SIG-M5 treated with dmso at 0.1 percent for 504 hours (cell line): ENCODE results near the gene SLC41A3.
"Not testable (repeated sequence)": the region's sequence is repeated elsewhere in the genome, so short reads cannot be mapped to it uniquely, and the experiment has no call there.

ENCODE experiments used
- DNase-seq: peaks from one replicate; lab custom pipeline; 2025; ENCODE audit not compliant: unreplicated experiment; lab: John Stamatoyannopoulos, UW

SLC41A3 gene

DNA sequence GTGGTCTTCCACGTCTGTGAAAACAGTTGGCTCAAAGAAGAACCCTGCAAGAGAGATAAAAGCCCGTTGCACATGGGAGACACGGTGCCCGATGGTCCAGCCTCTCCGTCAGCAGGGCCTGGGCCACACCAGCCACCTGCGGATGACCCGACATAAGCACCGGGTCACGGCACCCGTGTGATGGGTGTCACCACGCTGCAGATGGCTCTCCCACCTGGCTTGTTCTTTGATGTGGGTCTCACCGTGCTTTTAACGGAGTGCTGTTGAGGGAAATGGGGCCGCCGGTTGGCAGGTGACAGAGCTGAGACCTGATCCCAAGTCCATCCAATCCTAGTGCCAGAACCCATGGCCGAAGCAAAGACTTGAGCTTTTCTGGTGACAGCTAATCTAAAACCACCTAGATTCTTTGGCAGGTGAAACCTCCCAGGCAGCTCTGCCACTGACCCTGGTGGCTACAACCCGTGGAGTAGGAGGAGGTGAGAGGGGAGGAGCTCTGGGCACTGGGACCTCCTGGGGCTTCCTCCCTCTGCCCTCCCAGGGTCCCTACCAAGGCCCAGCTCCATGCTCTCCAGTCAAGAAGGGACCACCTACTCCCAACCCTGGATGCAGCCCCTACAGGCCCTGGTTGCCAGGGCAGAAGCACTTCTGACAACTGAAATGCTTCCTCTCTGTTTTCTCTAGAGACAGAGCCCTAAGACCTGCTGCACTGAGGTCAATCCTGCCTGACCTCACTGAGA is 23.4 kb upstream of the SLC41A3 start:
- no peak for DNase-seq

DNA sequence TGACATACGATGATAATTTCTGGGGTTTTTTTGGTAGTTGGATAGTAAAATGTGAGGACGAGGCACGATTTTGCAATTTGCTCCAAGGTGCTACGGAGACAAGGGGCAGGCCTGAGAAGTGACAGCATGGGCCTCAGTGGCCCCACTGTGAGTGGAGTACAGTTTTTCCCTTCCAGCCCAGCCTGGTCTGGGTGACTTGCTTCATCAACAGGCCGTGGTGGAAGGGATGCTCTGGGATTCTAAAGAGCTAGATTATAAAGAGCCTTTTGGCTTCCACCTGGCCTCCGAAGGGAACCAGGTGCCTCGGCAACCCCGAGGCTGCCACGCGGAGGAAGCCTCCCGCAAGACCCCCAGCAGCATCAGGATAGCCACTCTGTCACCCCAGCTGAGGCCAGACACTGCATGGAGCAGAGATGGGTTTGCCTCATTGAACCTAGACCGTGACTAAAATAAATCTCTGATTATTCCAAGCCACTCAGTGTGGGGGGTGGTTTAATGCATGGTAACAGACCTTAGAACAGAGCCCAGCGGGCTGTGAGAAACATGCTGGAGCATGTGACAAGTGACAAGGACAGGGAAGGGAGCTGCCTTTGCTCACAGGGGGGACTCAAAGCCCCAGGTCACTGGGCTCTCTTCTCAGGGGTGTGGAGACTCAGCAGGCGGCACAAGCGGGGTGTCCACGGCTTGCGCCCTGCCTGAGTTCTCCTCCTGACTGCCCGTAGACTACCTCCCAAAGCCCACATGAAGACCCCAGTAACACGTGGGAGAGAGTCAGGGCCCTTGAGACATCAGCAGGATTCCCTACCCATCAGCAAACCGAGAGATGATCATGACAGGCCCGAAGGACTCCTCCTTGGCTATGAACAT is 22.6 kb upstream of the SLC41A3 start:
- DNase-seq, result no peak

DNA sequence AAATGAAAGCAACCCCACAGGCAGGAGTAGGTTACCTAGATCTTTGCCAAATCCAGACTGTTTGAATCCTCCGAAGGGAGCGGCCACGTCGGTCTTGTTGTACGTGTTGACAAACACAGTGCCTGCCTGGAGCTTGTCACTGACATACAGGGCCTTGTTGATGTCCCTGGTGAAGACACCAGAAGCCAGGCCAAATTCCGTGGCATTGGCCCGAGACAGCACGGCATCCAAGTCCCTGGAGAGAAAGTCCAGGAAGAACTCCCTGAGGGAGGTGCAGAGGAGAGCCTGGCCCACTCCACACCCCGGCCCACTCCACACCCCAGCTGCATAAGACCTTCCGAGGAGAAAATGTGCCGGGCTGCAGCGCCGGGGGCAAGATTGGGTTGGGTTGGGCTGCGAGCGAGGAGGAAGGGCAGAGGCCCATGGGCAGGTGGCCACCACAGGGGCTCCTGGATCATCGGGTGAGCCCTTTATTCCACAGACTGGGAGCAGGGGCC is 21.8 kb upstream of the SLC41A3 start:
- no peak for DNase-seq

DNA sequence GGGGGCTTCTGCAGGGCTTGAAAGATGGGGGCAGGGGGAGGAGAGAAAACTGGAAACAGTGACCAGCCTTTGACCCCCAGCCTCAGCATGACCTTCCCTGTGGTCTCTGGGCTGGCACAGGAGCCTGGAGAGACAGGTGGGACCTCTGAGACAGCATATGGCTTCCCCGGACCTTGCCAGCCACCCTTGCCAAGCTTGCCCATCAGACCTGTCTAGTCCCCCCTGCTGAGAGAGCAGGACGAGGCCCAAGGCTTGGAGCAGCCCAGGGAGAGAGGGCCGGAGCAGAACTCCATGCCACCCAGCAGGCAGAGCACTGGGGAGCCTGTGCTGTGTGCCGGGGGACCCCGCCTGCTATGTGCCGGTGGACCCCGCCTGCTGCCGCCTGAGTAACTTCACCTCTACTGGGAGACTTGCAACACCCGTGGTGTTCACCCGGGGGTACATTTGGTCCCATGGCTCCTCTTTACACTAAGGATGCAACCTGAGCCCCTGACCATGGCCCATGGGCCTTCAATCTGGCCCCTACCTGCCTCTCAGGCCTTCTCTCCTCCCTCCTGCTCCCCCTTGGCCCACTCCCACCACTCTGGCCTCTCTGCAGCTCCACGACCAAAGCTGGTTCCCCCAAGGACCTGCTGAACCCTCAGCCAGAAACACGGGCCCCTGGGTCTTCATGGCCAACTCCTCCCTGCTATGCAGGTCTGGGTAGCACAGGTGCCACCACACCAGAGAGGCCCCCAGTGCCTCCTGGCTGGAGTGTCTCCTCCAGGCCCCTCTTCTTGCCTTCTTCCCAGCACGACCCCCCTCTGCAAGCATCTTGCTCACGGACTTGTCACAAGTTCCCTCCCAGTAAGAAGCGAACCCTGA is 21.1 kb upstream of the SLC41A3 start:
- no peak for DNase-seq

DNA sequence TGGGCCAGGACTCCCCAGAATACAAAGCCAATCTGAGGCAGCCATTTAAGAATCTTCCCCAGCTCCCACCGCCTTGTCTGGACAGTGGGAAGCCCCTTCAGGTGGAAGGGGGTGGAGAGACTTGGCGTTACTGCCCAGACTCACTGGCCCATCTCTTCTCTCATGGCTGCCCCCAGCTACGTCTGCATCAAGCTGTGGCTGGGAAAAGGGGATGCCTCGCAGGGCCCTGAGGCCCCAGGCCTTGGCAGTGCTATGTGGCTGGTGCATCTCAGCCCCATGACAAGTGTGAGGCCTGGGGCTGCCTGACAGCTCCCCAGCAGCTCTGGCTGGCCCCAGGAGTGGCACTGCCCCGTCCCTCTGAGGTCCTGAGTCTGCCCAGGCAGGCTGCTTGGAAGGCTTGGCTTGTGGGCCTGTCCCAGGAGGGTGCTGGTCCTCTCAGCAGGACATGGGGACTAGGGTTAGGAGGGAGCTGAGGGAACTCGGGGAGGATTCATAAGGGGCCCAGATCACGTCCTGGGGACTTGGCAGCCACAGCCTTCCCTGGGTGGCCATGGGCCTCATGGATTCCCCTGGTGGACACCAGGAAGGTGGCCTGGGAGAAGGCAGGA is 20.2 kb upstream of the SLC41A3 start:
- no peak for DNase-seq

DNA sequence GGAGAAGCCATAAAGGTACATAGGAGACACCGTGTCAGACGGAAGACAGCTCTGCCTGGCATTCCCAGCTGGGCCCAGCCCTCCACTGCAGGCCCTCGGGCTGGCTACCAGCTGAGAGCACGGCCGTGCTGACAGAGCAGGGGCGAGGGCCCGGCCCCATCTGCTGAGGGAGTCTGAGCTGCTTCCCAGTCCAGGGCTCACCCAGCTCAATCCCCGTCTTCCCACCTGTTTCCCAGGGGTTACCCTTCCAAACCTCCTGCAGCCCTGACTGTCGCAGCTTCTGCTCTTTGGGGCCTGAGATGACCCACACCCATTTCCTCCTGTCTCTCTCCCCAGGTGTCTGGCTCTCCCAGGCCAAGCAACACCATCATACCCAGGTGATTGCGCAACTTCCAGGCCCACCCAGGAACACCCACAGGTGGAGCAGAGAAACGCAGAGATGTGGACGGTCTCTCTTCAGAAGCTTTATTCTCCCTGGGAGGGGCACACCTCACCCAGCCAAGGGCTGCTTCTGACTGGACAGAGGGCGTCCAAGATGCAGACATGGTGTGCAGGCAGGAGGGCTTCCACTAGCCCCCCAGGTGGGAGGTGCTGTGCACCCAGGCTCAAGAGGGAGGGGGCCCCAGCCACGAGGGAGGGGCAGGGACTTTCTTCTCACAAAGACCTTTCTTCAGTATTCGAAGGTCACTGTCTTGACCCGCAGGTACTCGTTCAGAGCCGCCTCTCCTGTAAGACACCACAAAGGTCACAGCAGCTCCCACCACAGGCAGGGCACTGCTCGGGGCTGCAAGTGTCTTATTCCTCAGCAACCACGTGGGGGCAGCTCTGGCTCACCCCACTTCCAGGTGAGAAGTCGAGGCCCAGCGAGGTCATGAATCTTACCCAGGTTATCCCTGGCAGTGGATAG is 19.4 kb upstream of the SLC41A3 start:
- no peak for DNase-seq

DNA sequence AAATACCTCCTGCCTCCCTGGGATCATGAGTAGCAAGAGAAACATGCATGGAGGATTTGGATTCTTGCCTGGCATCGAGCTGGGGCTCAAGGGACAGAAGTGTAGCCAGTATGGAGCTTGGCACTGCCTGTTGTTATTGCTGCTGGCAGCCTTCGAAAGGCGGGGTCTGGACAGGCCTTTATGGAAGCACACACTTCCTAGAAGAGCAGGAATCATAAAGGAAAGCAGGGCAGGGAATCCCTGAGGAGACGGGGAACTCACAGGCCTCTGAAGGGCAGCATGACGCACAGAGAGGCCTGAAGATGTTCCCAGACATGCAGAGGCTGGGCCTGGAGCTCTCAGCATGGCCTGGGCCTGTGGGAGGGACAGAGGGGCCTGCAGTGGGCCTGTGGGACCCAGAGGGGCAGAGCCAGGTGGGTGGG is 18.6 kb upstream of the SLC41A3 start:
- DNase-seq, result no peak

DNA sequence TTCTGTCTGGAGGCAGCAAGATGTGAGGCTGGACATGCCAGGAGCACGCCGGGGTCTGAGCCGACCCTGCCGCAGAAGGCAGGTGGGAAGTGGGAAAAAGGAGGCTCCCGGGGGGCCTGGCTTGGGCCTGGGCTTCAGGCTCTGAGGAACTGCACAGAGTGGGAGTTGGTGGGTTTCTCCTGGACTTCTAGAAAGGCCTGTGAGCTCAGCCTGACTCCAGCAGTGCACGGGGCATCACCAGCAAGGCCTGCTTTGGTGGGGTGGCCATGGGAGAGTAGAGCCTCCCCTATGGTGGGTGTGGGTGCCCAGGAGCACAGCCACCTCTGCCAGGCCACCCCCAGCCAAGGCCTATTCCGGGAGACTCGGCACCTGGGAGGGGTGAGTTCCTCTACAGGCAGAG is 18.1 kb upstream of the SLC41A3 start:
- DNase-seq, result no peak

DNA sequence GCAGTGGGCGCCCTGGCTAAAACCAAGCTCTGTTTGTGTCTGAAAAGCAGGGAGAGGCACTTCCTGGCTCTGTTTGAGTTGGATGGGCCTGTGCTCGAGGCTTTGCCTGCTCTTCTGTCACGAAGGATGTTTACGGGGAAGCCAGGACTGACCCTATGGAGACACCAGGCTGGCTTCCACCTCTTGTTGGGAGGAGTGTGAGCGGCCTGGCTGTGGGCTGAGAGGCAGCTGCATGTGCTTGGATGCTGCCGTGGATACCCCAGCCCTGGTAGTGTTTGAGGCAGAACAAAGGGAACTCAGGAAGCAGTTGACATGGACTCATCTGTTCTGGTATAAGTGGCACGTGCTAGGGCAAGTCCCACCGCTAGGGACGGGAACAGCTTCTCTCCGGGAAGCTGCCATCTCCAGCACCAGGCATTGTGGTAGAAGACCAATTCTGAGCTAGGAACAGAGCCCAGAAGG is 17.6 kb upstream of the SLC41A3 start:
- DNase-seq, result no peak

DNA sequence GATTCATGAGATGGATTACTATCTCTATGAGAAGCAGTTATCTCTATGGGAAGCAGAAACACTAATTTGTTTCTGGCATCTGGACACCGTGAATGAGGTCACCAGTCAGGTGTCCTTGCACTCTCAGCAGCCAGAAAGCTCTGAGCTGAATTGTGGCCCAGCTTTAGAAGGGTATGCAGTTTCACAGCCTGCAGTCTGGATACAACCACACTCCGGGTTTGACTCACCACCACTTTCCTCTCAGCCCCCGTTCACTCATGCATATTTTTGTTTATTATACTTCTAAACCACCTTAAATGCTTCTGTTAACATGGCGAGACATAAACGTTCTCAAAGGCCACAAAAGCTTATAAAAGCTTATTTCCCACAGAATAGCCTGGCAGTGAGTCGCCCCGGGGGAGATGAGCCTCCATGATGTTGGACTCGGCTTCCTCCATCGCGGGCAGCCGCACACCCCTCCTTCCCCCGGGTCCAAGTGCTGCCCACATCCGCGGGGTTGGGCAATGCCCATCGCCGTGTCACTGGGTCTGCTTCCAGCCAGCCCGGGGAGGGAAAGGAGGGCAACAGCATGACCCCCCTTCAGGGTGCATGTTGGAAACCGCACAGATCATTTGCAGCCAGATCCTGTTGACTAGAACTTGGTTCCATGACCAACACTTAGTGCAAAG is 16.8 kb upstream of the SLC41A3 start:
- no peak for DNase-seq

DNA sequence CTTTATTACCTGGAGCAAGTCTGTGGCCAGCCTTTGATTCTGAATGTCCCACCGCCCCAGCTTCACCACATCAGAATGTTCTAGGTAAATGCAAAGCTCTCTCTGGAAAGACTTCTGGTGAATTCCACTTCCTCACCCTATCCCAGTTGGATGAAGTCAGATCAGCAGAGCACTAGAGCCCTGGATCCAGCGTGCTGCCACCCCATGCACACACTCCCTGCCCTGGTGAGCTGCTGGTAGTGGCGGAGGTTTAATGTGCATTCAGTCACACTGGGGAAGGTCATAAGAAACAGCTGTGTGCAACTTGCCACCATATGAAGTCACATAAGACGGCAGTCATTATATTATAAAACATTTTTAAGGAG is 16.3 kb upstream of the SLC41A3 start:
- DNase-seq, result no peak

DNA sequence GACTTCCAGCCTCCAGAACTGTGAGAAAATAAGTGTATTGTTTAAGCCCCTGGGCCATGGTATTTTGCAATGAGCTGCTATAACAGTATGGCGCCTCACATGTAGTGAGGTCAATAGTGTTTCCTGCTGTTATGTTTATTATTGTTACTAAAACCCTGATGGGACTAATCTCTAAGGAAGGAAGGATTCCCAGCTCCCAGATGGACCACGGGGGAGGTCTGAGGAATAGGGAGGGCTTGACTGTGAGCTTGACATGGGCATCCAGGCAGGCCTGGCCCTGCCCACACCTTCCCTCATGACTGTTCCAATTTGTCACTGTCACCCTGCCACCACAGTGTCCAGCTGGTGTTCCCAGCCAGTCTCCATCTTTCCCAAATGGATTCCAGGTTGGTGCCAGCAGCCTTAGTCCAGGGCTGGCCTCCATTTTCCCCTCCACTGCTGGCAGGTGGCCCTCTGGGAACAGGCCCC is 14.5 kb upstream of the SLC41A3 start:
- no peak for DNase-seq

DNA sequence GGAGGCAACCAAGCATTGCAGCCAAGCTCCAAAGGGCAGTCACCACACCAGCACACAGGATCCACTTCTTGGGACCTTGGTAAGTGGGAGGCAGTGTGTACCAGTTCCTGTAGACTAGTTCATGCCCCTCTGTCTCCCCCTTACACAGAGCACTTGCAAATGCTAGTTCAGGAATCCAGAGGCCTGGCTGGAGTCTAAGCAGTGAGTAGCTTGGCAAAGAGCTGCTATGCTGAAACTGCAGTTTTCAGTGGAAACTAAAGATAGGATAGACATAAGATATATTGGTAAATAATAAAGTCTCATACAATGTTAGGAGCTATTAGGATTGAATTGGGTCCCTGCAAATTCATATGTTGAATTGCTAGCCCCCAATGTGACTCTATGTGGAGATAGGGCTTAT is 13.9 kb upstream of the SLC41A3 start:
- DNase-seq, result no peak

DNA sequence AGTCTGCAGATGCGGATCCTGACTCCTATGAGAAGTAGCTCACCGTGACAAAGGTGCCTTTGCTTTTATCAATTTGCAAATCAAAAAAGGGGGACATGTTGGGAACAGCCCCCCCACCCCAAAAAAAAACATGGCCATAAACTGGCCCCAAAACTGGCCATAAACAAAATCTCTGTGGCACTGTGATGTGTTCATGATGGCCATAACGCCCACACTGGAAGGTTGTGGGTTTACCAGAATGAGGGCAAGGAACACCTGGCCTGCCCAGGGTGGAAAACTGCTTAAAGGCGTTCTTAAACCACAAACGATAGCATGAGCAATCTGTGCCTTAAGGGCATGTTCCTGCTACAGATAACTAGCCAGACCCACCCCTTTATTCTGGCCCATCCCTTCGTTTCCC is 12.3 kb upstream of the SLC41A3 start:
- DNase-seq, result not testable (repeated sequence)

DNA sequence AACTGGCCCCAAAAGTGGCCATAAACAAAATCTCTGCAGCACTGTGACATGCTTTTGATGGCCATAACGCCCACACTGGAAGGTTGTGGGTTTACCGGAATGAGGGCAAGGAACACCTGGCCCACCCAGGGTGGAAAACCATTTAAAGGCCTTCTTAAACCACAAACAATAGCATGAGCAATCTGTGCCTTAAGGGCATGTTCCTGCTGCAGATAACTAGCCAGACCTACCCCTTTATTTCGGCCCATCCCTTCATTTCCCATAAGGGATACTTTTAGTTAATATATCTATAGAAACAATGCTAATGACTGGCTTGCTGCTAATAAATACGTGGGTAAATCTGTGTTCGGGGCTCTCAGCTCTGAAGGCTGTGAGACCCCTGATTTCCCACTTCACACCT is 8.2 kb upstream of the SLC41A3 start:
- not testable (repeated sequence) for DNase-seq

DNA sequence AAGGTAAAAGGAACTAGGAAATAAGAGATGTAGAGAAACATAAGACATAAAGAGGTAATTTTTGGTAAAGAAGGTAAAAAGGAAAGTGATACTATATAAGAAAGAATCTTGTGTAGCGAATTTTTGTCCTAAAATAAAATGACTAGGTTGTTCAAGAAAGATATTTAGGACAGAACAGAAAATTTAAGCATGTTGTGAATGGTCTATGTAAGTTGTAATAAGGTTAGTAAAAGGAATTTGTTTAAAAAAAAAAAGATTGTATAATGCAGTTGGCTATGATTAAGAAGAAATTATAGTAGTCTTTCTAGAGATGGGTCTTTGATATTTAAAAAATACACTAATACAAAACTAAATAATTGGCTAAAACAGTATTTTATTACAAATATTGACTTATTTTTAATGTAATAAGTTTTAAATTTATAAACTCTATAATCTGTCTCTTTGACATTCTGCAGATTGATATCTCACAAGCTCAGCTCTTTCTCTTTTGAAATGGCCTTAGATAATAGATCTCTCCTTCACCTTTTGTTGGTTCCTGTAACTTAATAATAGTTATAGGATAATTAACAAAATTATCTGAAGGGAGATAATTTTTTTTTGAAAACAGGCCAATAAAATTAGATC is 3.7 kb upstream of the SLC41A3 start:
- no peak for DNase-seq

DNA sequence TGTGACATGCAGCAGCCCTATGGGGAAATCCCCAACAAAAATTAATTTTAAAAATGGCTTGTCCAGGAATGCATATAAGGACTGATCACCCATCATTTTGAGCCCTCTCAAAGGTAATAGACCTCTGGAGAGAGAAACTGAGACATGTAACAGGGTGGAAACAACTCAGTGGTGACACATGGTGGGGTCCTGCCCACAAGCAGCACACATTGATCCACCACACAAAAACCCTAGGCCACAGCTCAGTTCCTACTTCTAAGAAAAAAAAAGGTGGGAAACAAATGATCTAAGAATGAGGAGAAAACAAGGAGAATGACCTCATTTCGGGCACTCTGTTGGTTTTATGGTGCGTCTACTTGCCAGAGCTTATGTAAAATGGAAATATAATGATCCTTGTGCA is 1.9 kb upstream of the SLC41A3 start:
- DNase-seq, result no peak

DNA sequence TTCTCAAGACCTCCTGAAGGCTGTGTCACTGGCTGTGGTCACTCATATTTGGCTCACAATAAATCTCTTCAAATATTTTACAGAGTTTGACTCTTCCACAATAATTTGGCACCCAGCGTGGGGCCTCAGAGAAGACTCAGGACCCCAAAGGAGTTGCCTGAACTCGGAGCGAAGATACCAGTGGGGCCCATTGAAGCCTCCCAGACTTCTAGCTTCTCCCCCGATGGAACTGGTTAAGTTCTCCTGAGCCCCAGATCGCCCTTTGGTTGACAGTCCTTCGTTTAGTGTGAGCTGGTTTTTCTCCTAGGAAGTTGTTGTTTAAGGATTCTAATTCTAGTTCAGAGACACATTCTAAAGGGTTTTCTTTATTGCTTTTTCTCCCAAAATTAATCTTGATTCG is 1.4 kb upstream of the SLC41A3 start:
- no peak for DNase-seq

DNA sequence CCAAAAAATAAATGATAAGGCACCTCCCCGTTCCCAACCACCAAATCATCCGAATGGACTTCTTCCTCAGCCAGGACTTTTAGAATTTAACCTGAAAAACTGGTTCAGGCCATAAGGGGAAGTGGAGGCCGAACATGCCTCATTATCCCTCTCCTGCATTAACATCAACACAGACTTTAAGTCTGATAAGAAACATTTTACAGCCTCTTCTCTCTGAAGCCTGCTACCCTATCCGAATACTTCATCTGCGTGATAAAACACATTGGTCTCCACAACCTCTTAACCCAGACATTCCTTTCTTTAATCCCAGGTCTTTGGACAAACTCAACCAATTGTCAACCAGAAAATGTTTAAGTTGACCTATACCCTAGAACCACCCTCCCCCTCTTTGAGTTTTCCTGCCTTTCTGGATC is 850 bp upstream of the SLC41A3 start:
- no peak for DNase-seq
